Measurements from ENCODE around the gene RASSF8.

The RASSF8 gene

GRCh38 chr12:26021534-26021933 lies 63.1 kb downstream of the RASSF8 start:
- Histone ChIP-seq H4K20me1 (ENCODE audit: insufficient read depth, low read length) (no peaks in the 10 kb centered on the region), H3K27ac (ENCODE audit: low read length) (no peak overlapping the region), H2AFZ (ENCODE audit: low read depth, low read length) (no peak overlapping the region), H3K79me2 (ENCODE audit: low read length) (no peaks in the 10 kb centered on the region), H3K4me1 (ENCODE audit: low read length) (peaks cover 17% of the 10 kb centered on the region), H3K4me3 (ENCODE audit: low read length) (no peak overlapping the region), H3K9me3 (ENCODE audit: insufficient read depth, low read length) (no peaks in the 10 kb centered on the region), H3K36me3 (replicated peaks; ENCODE audit: low read depth, low read length) (no peaks in the 10 kb centered on the region), H3K4me2 (ENCODE audit: low read length) (no peak overlapping the region), H3K9ac (ENCODE audit: low read length) (no peak overlapping the region), H3K27me3 (ENCODE audit: low read depth, low read length) (no peaks in the 10 kb centered on the region)
- TF ChIP-seq CTCF (IDR thresholded peaks at IDR 0.05; ENCODE audit: low read depth, low read length) (no peak), EZH2phosphoT487 (IDR thresholded peaks at IDR 0.05; ENCODE audit: low read depth) (no peak)

GRCh38 chr12:26022043-26022442 lies 63.6 kb downstream of the RASSF8 start:
- Histone ChIP-seq H3K36me3 (replicated peaks; ENCODE audit: low read depth, low read length) (no peaks in the 10 kb centered on the region), H3K4me2 (ENCODE audit: low read length) (no peak overlapping the region), H3K4me3 (ENCODE audit: low read length) (no peak overlapping the region), H3K27ac (ENCODE audit: low read length) (no peak overlapping the region), H3K9me3 (ENCODE audit: insufficient read depth, low read length) (no peaks in the 10 kb centered on the region), H3K4me1 (ENCODE audit: low read length) (peaks cover 17% of the 10 kb centered on the region), H3K9ac (ENCODE audit: low read length) (no peak overlapping the region), H3K79me2 (ENCODE audit: low read length) (no peaks in the 10 kb centered on the region), H4K20me1 (ENCODE audit: insufficient read depth, low read length) (no peaks in the 10 kb centered on the region), H2AFZ (ENCODE audit: low read depth, low read length) (no peak overlapping the region), H3K27me3 (ENCODE audit: low read depth, low read length) (no peaks in the 10 kb centered on the region)
- TF ChIP-seq EZH2phosphoT487 (IDR thresholded peaks at IDR 0.05; ENCODE audit: low read depth) (no peak), CTCF (IDR thresholded peaks at IDR 0.05; ENCODE audit: low read depth, low read length) (no peak)

GRCh38 chr12:26026713-26027112 lies 68.2 kb downstream of the RASSF8 start:
- Histone ChIP-seq H3K79me2 (ENCODE audit: low read length) (no peaks in the 10 kb centered on the region), H3K27me3 (ENCODE audit: low read depth, low read length) (no peaks in the 10 kb centered on the region), H3K4me3 (ENCODE audit: low read length) (no peak overlapping the region), H4K20me1 (ENCODE audit: insufficient read depth, low read length) (no peaks in the 10 kb centered on the region), H2AFZ (ENCODE audit: low read depth, low read length) (no peak overlapping the region), H3K36me3 (replicated peaks; ENCODE audit: low read depth, low read length) (no peaks in the 10 kb centered on the region), H3K9ac (ENCODE audit: low read length) (no peak overlapping the region), H3K4me2 (ENCODE audit: low read length) (no peak overlapping the region), H3K27ac (ENCODE audit: low read length) (no peak overlapping the region), H3K4me1 (ENCODE audit: low read length) (peaks cover 8% of the 10 kb centered on the region), H3K9me3 (ENCODE audit: insufficient read depth, low read length) (no peaks in the 10 kb centered on the region)
- no peak for TF ChIP-seq EZH2phosphoT487 (IDR thresholded peaks at IDR 0.05; ENCODE audit: low read depth)
- no peak for TF ChIP-seq CTCF (IDR thresholded peaks at IDR 0.05; ENCODE audit: low read depth, low read length)

GRCh38 chr12:26027401-26027800 lies 68.9 kb downstream of the RASSF8 start:
- H3K4me1 ChIP-seq (ENCODE audit: low read length): peaks cover 8% of the 10 kb centered on the region
- no peaks in the 10 kb centered on the region for H3K9me3 ChIP-seq (ENCODE audit: insufficient read depth, low read length)
- H3K27ac ChIP-seq (ENCODE audit: low read length): no peak overlapping the region
- TF ChIP-seq EZH2phosphoT487 (IDR thresholded peaks at IDR 0.05; ENCODE audit: low read depth) (no peak), CTCF (IDR thresholded peaks at IDR 0.05; ENCODE audit: low read depth, low read length) (no peak)
- no peaks in the 10 kb centered on the region for H3K36me3 ChIP-seq (replicated peaks; ENCODE audit: low read depth, low read length)
- no peak overlapping the region for H3K4me2 ChIP-seq (ENCODE audit: low read length)
- no peak overlapping the region for H2AFZ ChIP-seq (ENCODE audit: low read depth, low read length)
- H4K20me1 ChIP-seq (ENCODE audit: insufficient read depth, low read length): no peaks in the 10 kb centered on the region
- H3K9ac ChIP-seq (ENCODE audit: low read length): no peak overlapping the region
- H3K27me3 ChIP-seq (ENCODE audit: low read depth, low read length): no peaks in the 10 kb centered on the region
- no peak overlapping the region for H3K4me3 ChIP-seq (ENCODE audit: low read length)
- no peaks in the 10 kb centered on the region for H3K79me2 ChIP-seq (ENCODE audit: low read length)
